ENCODE results near the gene SSR4.

GRCh38 chrX:153793291-153793690 lies 1.2 kb upstream of the SSR4 start:
- TF ChIP-seq EP300 (IDR thresholded peaks at IDR 0.05) (no peak), NFE2L2 (conservative IDR thresholded peaks at IDR 0.05; ENCODE audit: low read length) (no peak), POLR2A (IDR thresholded peaks at IDR 0.05; ENCODE audit: low read length) (no peak), MAFK (IDR thresholded peaks at IDR 0.05; ENCODE audit: partially characterized antibody) (no peak), CTCF (IDR thresholded peaks at IDR 0.05) (no peak), RFX5 (IDR thresholded peaks at IDR 0.05) (no peak), RAD21 (conservative IDR thresholded peaks at IDR 0.05 in 1 of 2, IDR thresholded peaks at IDR 0.05 in 1 of 2) (no peak), SREBF2 (IDR thresholded peaks at IDR 0.05) (no peak), SMC3 (IDR thresholded peaks at IDR 0.05) (no peak), KDM1A (IDR thresholded peaks at IDR 0.05; ENCODE audit: low read depth) (no peak)
- TF ChIP-seq, protein P1, sequence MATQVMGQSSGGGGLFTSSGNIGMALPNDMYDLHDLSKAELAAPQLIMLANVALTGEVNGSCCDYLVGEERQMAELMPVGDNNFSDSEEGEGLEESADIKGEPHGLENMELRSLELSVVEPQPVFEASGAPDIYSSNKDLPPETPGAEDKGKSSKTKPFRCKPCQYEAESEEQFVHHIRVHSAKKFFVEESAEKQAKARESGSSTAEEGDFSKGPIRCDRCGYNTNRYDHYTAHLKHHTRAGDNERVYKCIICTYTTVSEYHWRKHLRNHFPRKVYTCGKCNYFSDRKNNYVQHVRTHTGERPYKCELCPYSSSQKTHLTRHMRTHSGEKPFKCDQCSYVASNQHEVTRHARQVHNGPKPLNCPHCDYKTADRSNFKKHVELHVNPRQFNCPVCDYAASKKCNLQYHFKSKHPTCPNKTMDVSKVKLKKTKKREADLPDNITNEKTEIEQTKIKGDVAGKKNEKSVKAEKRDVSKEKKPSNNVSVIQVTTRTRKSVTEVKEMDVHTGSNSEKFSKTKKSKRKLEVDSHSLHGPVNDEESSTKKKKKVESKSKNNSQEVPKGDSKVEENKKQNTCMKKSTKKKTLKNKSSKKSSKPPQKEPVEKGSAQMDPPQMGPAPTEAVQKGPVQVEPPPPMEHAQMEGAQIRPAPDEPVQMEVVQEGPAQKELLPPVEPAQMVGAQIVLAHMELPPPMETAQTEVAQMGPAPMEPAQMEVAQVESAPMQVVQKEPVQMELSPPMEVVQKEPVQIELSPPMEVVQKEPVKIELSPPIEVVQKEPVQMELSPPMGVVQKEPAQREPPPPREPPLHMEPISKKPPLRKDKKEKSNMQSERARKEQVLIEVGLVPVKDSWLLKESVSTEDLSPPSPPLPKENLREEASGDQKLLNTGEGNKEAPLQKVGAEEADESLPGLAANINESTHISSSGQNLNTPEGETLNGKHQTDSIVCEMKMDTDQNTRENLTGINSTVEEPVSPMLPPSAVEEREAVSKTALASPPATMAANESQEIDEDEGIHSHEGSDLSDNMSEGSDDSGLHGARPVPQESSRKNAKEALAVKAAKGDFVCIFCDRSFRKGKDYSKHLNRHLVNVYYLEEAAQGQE (IDR thresholded peaks at IDR 0.05): no peak

Data from A549 (cell line).